HepG2 (cell line): ENCODE data around the gene TAGLN. TPM values are rescaled to one million over a fixed set of nuclear protein-coding genes. Genes with fewer than 3 reads are reported as not detected.

Experiments used
- ATAC-seq: fragments of 200-7000 bp; cut with Tn5 transposase; 3 replicates; pipeline ENCODE4 v1.9.1; 2020; ENCODE audit warnings: mild to moderate bottlenecking, moderate library complexity
- BruUV-seq: library from RNA; stranded (reverse); fragments of 400-500 nt; replicated peaks from 2 replicates; lab custom pipeline; 2021; lab: Mats Ljungman, UMichigan
- CTCF ChIA-PET: fragments of 300-600 bp; formaldehyde crosslinking; extraction: SDS; loops from one replicate; lab custom pipeline; 2021; ENCODE audit warnings: low total read pairs, inconsistent platforms, low intra/inter-chr PET ratio; lab: Yijun Ruan, JAX
- POLR2A ChIA-PET: fragments of 350-600 bp; sonication (Branson Sonifier 250); formaldehyde crosslinking; loops from one replicate; lab custom pipeline; 2020; ENCODE audit warnings: antibody characterized with exemption, inconsistent platforms; lab: Yijun Ruan, JAX
- DNase-seq: peaks from one replicate; pipeline ENCODE4 v3.0.0-alpha.2; 2015; ENCODE audit warnings: low spot score
- FAIRE-seq: peaks from 3 replicates; lab custom pipeline; 2011; peaks lifted over from hg19 to GRCh38; lab: Jason Lieb, UNC
- H2AFZ ChIP-seq: one replicate; pipeline ENCODE4 v1.6.1; 2011; ENCODE audit warnings: low read length, inconsistent platforms
- H3K27ac ChIP-seq: fragments of 300-600 bp; 3 replicates; pipeline ENCODE4 v1.8.0; 2011; ENCODE audit warnings: mixed run types, mild to moderate bottlenecking, mixed read lengths, low read length, inconsistent platforms; ENCODE audit not compliant: insufficient read depth; ENCODE audit errors: extremely low read length
- H3K27me3 ChIP-seq, 2 experiments: fragments of 200-600 bp in 1 of 2; 2 replicates in 1 of 2; 3 replicates in 1 of 2; pipeline versions ENCODE4 v1.6.0 to v1.8.0; 2011; ENCODE audit warnings: low read length in 2 of 2, mild to moderate bottlenecking in 2 of 2, moderate library complexity in 2 of 2, inconsistent platforms in 1 of 2; ENCODE audit not compliant: insufficient read depth in 2 of 2, control insufficient read depth in 1 of 2
- H3K36me3 ChIP-seq, 2 experiments: fragments of 200-600 bp in 1 of 2; replicated peaks in 1 of 2; 2 replicates in 1 of 2; 3 replicates in 1 of 2; pipeline versions ENCODE4 v1.5.1 to v1.8.0; 2011; ENCODE audit warnings: low read length in 2 of 2, inconsistent platforms in 1 of 2; ENCODE audit not compliant: insufficient read depth in 2 of 2, control insufficient read depth in 1 of 2
- H3K4me1 ChIP-seq: 2 replicates; pipeline ENCODE4 v1.5.1; 2012; ENCODE audit warnings: low read length, inconsistent platforms; ENCODE audit not compliant: insufficient read depth
- H3K4me2 ChIP-seq: 2 replicates; pipeline ENCODE4 v1.6.0; 2011; ENCODE audit warnings: low read depth, low read length, inconsistent platforms
- H3K4me3 ChIP-seq, 3 experiments: fragments of 200-600 bp in 1 of 3; sonication (generic), shearing (Covaris generic) in 1 of 3; replicated peaks in 1 of 3; 2 replicates each; pipeline ENCODE4 v1.5.1; 2011 to 2016; ENCODE audit warnings: low read length in 3 of 3, inconsistent platforms in 2 of 3, low read depth in 2 of 3, mild to moderate bottlenecking in 2 of 3, control low read depth in 1 of 3, mixed read lengths in 1 of 3; ENCODE audit not compliant: insufficient read depth in 1 of 3
- H3K79me2 ChIP-seq: one replicate; pipeline ENCODE4 v1.6.1; 2011; ENCODE audit warnings: low read length, inconsistent platforms; ENCODE audit not compliant: insufficient read depth
- H3K9ac ChIP-seq: 2 replicates; pipeline ENCODE4 v1.6.0; 2011; ENCODE audit warnings: mild to moderate bottlenecking, low read depth, low read length, inconsistent platforms; ENCODE audit not compliant: insufficient read depth
- H3K9me3 ChIP-seq: 2 replicates; pipeline ENCODE4 v1.5.1; 2012; ENCODE audit warnings: mild to moderate bottlenecking, low read length
- H4K20me1 ChIP-seq: 2 replicates; pipeline ENCODE4 v1.6.0; 2011; ENCODE audit warnings: inconsistent platforms, mild to moderate bottlenecking, low read length, moderate library complexity; ENCODE audit not compliant: insufficient read depth
- AGO2 ChIP-seq: fragments of 200-400 bp; formaldehyde crosslinking; optimal IDR thresholded peaks from 2 replicates; pipeline ENCODE3; 2017; ENCODE audit warnings: mild to moderate bottlenecking, low read depth, low read length, moderate library complexity
- NCOA2 ChIP-seq: sonication (generic); formaldehyde crosslinking; IDR thresholded peaks from 2 replicates; pipeline ENCODE4 v1.8.0; 2022; ENCODE audit warnings: inconsistent platforms
- RAD21 ChIP-seq: fragments of 450-650 bp; formaldehyde crosslinking; IDR thresholded peaks from 2 replicates; pipeline ENCODE4 v1.5.0; 2020; ENCODE audit warnings: mild to moderate bottlenecking
- STAG1 ChIP-seq: sonication (generic); formaldehyde crosslinking; IDR thresholded peaks from 2 replicates; pipeline ENCODE4 v1.4.0; 2020; ENCODE audit warnings: missing genetic modification reagents
- ZNF101 ChIP-seq: sonication (generic); formaldehyde crosslinking; IDR thresholded peaks from 2 replicates; pipeline ENCODE4 v1.4.0; 2020; ENCODE audit warnings: mild to moderate bottlenecking, low read depth, missing genetic modification reagents, borderline replicate concordance
- ZNF724P ChIP-seq: sonication (generic); formaldehyde crosslinking; IDR thresholded peaks from 2 replicates; pipeline ENCODE4 v1.8.0; 2022; ENCODE audit warnings: missing genetic modification reagents, borderline replicate concordance
- WGBS: methylation state at CpG from one replicate; pipeline ENCODE4 v1.1.6; 2017; ENCODE audit warnings: low lambda C conversion rate; 5-methylcytosine and 5-hydroxymethylcytosine counted together
- in situ Hi-C: cut with HindIII; loops from 2 replicates; pipeline ENCODE4 v1.10.0; 2017; ENCODE audit warnings: low pct_unique_long_range_greater_than_20kb; ENCODE audit not compliant: extremely low pct_ligation_motif_present
- intact Hi-C: fragments of 100-400 bp; cut with micrococcal nuclease; formaldehyde crosslinking; loops from one replicate; pipeline ENCODE4 v1.10.0; 2022; ENCODE audit not compliant: unreplicated experiment
- polyA plus RNA-seq, 8 experiments: library from polyadenylated mRNA; depleted of rRNA in 3 of 8; stranded (reverse) in 7 of 8; unstranded in 1 of 8; fragments of >200 nt; fragmentation: Illumina TruSeq in 4 of 8; extraction: Trizol in 4 of 8; gene quantifications; 2 replicates each; pipeline versions ENCODE4 v1.2.1 to v1.2.3, GENCODE V29; 2011 to 2016; ENCODE audit warnings: low read depth in 4 of 8, missing spikeins in 1 of 8, mixed read lengths in 1 of 8; ENCODE audit not compliant: insufficient read depth in 1 of 8
- total RNA-seq, 5 experiments: library from RNA; depleted of rRNA; stranded (reverse); fragments of >200 nt; fragmentation: Illumina TruSeq; extraction: Trizol; gene quantifications; 2 replicates each; pipeline ENCODE4 v1.2.3, GENCODE V29; 2016; ENCODE audit warnings: low read depth in 1 of 5
- TF ChIP-seq, protein P1 (sequence below): sonication (generic); formaldehyde crosslinking; IDR thresholded peaks from 2 replicates; pipeline ENCODE4 v1.5.1; 2020; ENCODE audit warnings: mild to moderate bottlenecking, moderate library complexity, missing genetic modification reagents
- TF ChIP-seq, protein P2 (sequence below): sonication (generic); formaldehyde crosslinking; IDR thresholded peaks from 2 replicates; pipeline ENCODE4 v1.5.0; 2020; ENCODE audit warnings: missing genetic modification reagents
- TF ChIP-seq, protein P3 (sequence below): sonication (generic); formaldehyde crosslinking; IDR thresholded peaks from 2 replicates; pipeline ENCODE4 v1.5.0; 2020; ENCODE audit warnings: mild to moderate bottlenecking, missing genetic modification reagents, moderate library complexity

TAGLN gene
- total and polyA plus RNA-seq, 2 of the 13 experiments (the other 11 are each of a cell fraction or from before 2014, with no cell fraction given), result 12.6 to 75.4 TPM

DNA sequence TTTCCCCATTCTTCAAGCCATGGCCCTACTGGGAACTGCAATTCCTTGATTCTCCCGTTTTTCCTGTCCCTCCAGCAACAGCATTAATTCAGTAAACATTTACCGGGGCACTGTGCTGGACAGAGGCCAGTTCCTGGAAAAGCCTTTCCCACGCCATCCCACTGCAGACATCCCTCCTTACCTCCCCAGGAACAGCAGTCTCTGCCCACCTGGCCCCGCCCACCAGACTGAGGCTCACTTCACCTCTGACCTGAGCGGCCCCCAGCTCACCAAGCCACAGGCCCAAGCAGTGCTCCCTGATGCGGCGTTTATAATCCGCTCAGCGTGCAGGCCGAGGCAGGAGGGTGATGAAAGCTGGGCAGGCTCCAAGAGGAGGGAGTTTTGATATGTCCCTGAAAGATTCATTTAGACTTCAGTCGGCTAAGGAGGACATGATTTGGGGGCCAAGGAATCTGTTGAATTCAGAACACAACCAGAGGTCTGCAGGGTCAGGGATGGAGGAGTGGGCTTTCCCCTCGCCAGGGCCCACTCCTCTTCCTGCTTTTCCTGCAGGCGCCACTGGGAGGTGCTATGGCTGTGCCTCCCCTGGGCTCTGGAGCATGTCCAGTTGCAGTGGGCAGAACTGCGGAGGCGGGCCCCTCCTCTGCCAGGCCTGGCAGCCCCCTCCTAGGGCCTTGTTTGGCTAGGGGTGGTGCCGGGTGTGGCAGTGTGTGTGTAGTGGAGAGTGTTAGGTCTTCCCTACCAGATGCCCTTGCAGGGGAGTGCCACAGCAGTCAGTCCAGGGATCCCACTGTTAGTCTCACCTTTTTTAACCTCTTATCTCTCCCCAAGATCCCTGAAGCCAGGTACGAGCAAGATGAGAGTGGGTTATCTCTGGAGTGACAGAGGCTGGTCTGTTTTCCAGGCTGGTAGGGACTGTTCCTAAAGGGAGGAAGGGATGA, 1.4 kb upstream of the TAGLN start:
- Histone ChIP-seq H3K27ac (no peak overlapping the region), H3K4me3 (no peak overlapping the region), H4K20me1 (no peaks in the 10 kb centered on the region), H3K9ac (no peak overlapping the region), H3K79me2 (no peaks in the 10 kb centered on the region), H3K4me1 (peaks cover 9% of the 10 kb centered on the region), H3K36me3 (no peaks in the 10 kb centered on the region; a peak in 1 of 5 replicates), H2AFZ (no peak overlapping the region), H3K4me2 (no peak overlapping the region), H3K27me3 (no peaks in the 10 kb centered on the region), H3K9me3 (no peaks in the 10 kb centered on the region)
- ChIA-PET POLR2A (interaction anchor here (1.2 kb wide), 1 partner anchor 18 kb away, joined by 4 read pairs; no protein-coding TSS in a partner anchor), CTCF (interaction anchor here (1.6 kb wide), 1 partner anchor 29 kb away, joined by 7 read pairs; no protein-coding TSS in a partner anchor)
- FAIRE-seq (no peak), DNase-seq (no peak), ATAC-seq (peak; percentile 44)
- BruUV-seq, result no TSS peak
- 67% methylated on average over 12 of the region's 17 CpGs for WGBS
- intact Hi-C loops (no loop called here), in situ Hi-C loops (no loop called here)
- TF ChIP-seq, protein P1, sequence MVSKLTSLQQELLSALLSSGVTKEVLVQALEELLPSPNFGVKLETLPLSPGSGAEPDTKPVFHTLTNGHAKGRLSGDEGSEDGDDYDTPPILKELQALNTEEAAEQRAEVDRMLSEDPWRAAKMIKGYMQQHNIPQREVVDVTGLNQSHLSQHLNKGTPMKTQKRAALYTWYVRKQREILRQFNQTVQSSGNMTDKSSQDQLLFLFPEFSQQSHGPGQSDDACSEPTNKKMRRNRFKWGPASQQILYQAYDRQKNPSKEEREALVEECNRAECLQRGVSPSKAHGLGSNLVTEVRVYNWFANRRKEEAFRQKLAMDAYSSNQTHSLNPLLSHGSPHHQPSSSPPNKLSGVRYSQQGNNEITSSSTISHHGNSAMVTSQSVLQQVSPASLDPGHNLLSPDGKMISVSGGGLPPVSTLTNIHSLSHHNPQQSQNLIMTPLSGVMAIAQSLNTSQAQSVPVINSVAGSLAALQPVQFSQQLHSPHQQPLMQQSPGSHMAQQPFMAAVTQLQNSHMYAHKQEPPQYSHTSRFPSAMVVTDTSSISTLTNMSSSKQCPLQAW (CRISPR knock-in tag), result 0 out of 2 replicates have a peak, but pooled peaks have one; percentile 22
- peak; percentile 29 for TF ChIP-seq STAG1 (CRISPR knock-in tag)
- no peak for TF ChIP-seq NCOA2 (CRISPR knock-in tag)
- no peak for TF ChIP-seq ZNF724P (CRISPR knock-in tag)
- TF ChIP-seq, protein P2, sequence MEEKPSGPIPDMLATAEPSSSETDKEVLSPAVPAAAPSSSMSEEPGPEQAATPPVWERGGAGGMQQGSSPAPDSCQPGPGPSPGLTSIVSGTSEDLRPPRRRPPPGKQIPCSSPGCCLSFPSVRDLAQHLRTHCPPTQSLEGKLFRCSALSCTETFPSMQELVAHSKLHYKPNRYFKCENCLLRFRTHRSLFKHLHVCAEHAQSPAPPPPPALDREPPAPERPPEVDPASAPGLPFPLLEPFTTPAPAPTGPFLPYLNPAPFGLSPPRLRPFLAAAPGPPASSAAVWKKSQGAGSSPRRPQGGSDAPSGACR (CRISPR knock-in tag), result no peak
- TF ChIP-seq RAD21 (CRISPR knock-in tag), result peak; percentile 20; the same call in 1 of the 2 replicates
- peak; percentile 22 for TF ChIP-seq AGO2
- no peak for TF ChIP-seq ZNF101
- TF ChIP-seq, protein P3, sequence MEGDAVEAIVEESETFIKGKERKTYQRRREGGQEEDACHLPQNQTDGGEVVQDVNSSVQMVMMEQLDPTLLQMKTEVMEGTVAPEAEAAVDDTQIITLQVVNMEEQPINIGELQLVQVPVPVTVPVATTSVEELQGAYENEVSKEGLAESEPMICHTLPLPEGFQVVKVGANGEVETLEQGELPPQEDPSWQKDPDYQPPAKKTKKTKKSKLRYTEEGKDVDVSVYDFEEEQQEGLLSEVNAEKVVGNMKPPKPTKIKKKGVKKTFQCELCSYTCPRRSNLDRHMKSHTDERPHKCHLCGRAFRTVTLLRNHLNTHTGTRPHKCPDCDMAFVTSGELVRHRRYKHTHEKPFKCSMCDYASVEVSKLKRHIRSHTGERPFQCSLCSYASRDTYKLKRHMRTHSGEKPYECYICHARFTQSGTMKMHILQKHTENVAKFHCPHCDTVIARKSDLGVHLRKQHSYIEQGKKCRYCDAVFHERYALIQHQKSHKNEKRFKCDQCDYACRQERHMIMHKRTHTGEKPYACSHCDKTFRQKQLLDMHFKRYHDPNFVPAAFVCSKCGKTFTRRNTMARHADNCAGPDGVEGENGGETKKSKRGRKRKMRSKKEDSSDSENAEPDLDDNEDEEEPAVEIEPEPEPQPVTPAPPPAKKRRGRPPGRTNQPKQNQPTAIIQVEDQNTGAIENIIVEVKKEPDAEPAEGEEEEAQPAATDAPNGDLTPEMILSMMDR (CRISPR knock-in tag), result peak; percentile 64
